Stimulated activated naive B cell treated with anti-CD40 and anti-IgM and Interleukin-4, amounts not matched to agents 10 μg/mL and 1 μg/mL and 100 μg/mL, for 72 hours (primary cell): ENCODE data around the gene STRA6.

ENCODE experiments used
- ATAC-seq, 2 donors: fragments of 150-1000 bp; cut with Tn5 transposase; replicated peaks; 2 replicates each; pipeline ENCODE4 v1.10.0; 2021; ENCODE audit warnings: moderate library complexity in 1 of 2
- DNase-seq: peaks from one replicate; pipeline ENCODE4 v3.0.0; 2021
- H3K27ac Mint-ChIP-seq: one replicate; pipeline ENCODE4 v1.8.0; 2022; ENCODE audit warnings: mild to moderate bottlenecking, mixed read lengths
- H3K27me3 Mint-ChIP-seq, 2 donors: one replicate each; pipeline ENCODE4 v1.8.0; 2022; ENCODE audit warnings: mixed read lengths in 2 of 2
- H3K36me3 Mint-ChIP-seq, 2 donors: one replicate each; pipeline ENCODE4 v1.8.0; 2022; ENCODE audit warnings: mixed read lengths in 2 of 2, mild to moderate bottlenecking in 1 of 2
- H3K4me1 Mint-ChIP-seq, 2 donors: one replicate each; pipeline ENCODE4 v1.8.0; 2022; ENCODE audit warnings: mixed read lengths in 2 of 2, mild to moderate bottlenecking in 1 of 2
- H3K4me3 Mint-ChIP-seq, 2 donors: one replicate each; pipeline ENCODE4 v1.8.0; 2022; ENCODE audit warnings: mild to moderate bottlenecking in 2 of 2, mixed read lengths in 2 of 2, moderate library complexity in 1 of 2
- H3K9me3 Mint-ChIP-seq, 2 donors: one replicate each; pipeline ENCODE4 v1.8.0; 2022; ENCODE audit warnings: mixed read lengths in 2 of 2, mild to moderate bottlenecking in 1 of 2

Gene STRA6

GRCh38 chr15:74158855-74159650, 43.5 kb downstream of the STRA6 start:
- no peak for DNase-seq

GRCh38 chr15:74157868-74158827, 44.4 kb downstream of the STRA6 start:
- Mint-ChIP-seq H3K27me3 (peaks cover 41 to 44% of the 10 kb centered on the region in 2 donors), H3K9me3 (no peaks in the 10 kb centered on the region), H3K27ac (peak overlapping the region; percentile 7), H3K4me1 (peaks cover 5 to 6% of the 10 kb centered on the region in 2 donors), H3K36me3 (no peaks in the 10 kb centered on the region), H3K4me3 (no peak overlapping the region)
- DNase-seq = no peak
- no peak for ATAC-seq

More at GRCh38 chr15:74158855-74159650, 43.5 kb downstream of the STRA6 start:
- peak in 1 of 2 donors; percentile 54 for ATAC-seq
- peaks cover 42 to 45% of the 10 kb centered on the region in 2 donors for H3K27me3 Mint-ChIP-seq
- no peak overlapping the region for H3K27ac Mint-ChIP-seq
- no peak overlapping the region for H3K4me3 Mint-ChIP-seq
- peaks cover 5 to 6% of the 10 kb centered on the region in 2 donors for H3K4me1 Mint-ChIP-seq
- H3K36me3 Mint-ChIP-seq = no peaks in the 10 kb centered on the region
- H3K9me3 Mint-ChIP-seq = no peaks in the 10 kb centered on the region

DNA sequence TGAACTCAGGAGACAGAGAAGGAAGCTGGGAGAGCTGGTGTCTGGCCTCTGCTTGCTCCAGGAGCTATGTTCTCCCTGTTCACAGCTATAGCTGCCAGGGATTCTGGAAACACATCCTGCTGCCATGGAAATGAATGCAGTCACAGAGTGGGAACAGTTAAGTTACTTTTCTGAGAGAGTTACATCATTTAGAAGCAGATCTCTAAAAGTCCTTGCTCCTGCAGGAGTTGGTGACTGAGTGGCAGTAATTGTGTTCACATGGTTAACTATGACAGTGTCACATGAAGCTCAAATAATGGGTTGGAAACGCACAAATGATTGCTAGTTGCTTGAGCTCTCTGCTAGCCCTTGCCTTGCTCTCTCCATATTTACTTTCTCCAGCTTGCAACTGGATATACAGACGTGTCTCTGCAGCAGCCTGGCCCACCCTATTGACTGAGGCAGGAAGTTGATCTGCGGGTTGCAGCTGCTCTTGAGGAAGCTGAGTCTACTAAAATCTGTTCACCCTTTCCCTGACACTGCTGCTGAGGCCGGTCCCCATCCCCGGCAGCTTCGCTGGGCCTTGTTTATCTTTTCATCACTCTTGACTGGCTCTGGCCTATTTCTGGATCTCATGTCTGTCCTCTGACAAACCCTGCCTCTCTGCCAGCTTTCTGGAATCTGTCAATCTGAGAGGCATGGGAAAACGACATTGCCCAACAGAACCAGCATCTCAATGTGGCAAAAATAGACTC, 45.7 kb downstream of the STRA6 start:
- Mint-ChIP-seq H3K4me3 (no peak overlapping the region), H3K36me3 (no peaks in the 10 kb centered on the region), H3K9me3 (no peaks in the 10 kb centered on the region), H3K27me3 (peaks cover 39 to 43% of the 10 kb centered on the region in 2 donors), H3K4me1 (peaks cover 5 to 6% of the 10 kb centered on the region in 2 donors), H3K27ac (no peak overlapping the region)
- no peak for DNase-seq
- no peak for ATAC-seq

GRCh38 chr15:74155766-74156417, 46.7 kb downstream of the STRA6 start:
- H3K36me3 Mint-ChIP-seq = no peaks in the 10 kb centered on the region
- H3K4me3 Mint-ChIP-seq = no peak overlapping the region
- DNase-seq (no peak), ATAC-seq (no peak)
- H3K4me1 Mint-ChIP-seq = peaks cover 5 to 6% of the 10 kb centered on the region in 2 donors
- H3K27ac Mint-ChIP-seq = no peak overlapping the region
- peaks cover 42 to 44% of the 10 kb centered on the region in 2 donors for H3K27me3 Mint-ChIP-seq
- H3K9me3 Mint-ChIP-seq = no peaks in the 10 kb centered on the region

GRCh38 chr15:74147051-74147450, 55.5 kb downstream of the STRA6 start:
- peaks cover 48 to 68% of the 10 kb centered on the region in 2 donors for H3K27me3 Mint-ChIP-seq
- no peak overlapping the region for H3K27ac Mint-ChIP-seq
- DNase-seq = no peak
- peaks cover 0 to 2% of the 10 kb centered on the region in 2 donors for H3K9me3 Mint-ChIP-seq
- ATAC-seq = no peak
- no peaks in the 10 kb centered on the region for H3K36me3 Mint-ChIP-seq
- H3K4me1 Mint-ChIP-seq = no peaks in the 10 kb centered on the region
- no peak overlapping the region for H3K4me3 Mint-ChIP-seq

DNA sequence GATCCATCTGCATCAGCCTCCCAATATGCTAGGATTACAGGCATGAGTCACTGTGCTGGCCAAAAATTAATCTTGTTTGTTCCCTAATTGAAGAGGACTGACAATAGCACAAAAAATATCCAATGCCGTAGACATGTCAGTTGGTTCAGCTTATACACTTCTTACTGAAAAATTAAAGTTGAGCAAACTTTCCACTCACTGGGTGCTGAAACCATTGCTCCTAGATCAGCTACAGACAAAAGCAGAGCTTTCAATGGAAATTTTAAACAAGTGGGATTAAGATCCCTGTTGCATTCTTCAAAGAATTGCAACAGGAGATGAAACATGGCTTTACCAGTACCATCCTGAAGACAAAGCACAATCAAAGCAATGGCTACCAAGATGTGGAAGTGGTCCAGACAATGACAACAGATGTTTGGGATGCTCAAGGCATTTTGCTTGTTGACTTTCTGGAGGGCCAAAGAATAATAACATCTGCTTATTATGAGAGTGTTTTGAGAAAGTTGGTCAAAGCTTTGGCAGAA, 56.2 kb downstream of the STRA6 start:
- H3K4me3 Mint-ChIP-seq = no peak overlapping the region
- H3K9me3 Mint-ChIP-seq = peaks cover 0 to 2% of the 10 kb centered on the region in 2 donors
- peaks cover 44 to 67% of the 10 kb centered on the region in 2 donors for H3K27me3 Mint-ChIP-seq
- H3K36me3 Mint-ChIP-seq = no peaks in the 10 kb centered on the region
- ATAC-seq = no peak
- no peaks in the 10 kb centered on the region for H3K4me1 Mint-ChIP-seq
- no peak for DNase-seq
- no peak overlapping the region for H3K27ac Mint-ChIP-seq

GRCh38 chr15:74144153-74144775, 58.3 kb downstream of the STRA6 start:
- Mint-ChIP-seq H3K4me3 (no peak overlapping the region), H3K27me3 (peaks cover 37 to 67% of the 10 kb centered on the region in 2 donors), H3K9me3 (peaks cover 0 to 2% of the 10 kb centered on the region in 2 donors), H3K27ac (no peak overlapping the region), H3K36me3 (no peaks in the 10 kb centered on the region), H3K4me1 (no peaks in the 10 kb centered on the region)
- DNase-seq (no peak), ATAC-seq (no peak)

- no peaks in the 10 kb centered on the region for H3K9me3 Mint-ChIP-seq
- ATAC-seq (no peak), DNase-seq (no peak)
- H3K4me3 Mint-ChIP-seq = no peak overlapping the region
- no peaks in the 10 kb centered on the region for H3K36me3 Mint-ChIP-seq
- no peak overlapping the region for H3K27ac Mint-ChIP-seq
- peaks cover 9 to 10% of the 10 kb centered on the region in 2 donors for H3K4me1 Mint-ChIP-seq
- H3K27me3 Mint-ChIP-seq = peaks cover 51 to 72% of the 10 kb centered on the region in 2 donors
Measured at GRCh38 chr15:74141591-74141990, 61.0 kb downstream of the STRA6 start.

DNA sequence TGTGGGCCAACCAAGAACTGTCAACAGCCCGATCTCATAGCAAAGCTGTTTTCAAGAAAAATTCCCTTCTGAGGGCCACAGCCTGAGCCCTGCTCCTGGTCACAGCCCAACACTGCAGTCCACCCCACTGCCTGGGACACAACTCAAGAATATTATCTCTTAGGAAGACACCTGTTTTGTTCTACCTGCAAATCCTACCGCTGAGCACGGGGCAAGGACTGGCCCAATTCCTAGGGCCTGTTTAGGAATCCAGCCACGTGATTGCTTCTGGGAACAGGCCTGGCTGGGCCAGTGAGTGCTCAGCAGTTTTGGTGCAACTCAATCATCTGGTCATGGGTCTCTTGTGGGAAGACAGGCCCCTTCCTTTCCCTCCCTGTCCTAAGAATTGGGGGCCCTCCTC, 63.9 kb downstream of the STRA6 start:
- Mint-ChIP-seq H3K4me1 (peaks cover 23 to 34% of the 10 kb centered on the region in 2 donors), H3K9me3 (no peaks in the 10 kb centered on the region), H3K4me3 (no peak overlapping the region), H3K27me3 (peaks cover 51 to 73% of the 10 kb centered on the region in 2 donors), H3K27ac (no peak overlapping the region), H3K36me3 (peaks cover 0 to 5% of the 10 kb centered on the region in 2 donors)
- DNase-seq = no peak
- no peak for ATAC-seq

- ATAC-seq (no peak), DNase-seq (no peak)
- Mint-ChIP-seq H3K4me3 (peak overlapping the region in 1 of 2 donors; percentile 20), H3K9me3 (no peaks in the 10 kb centered on the region), H3K27ac (no peak overlapping the region), H3K36me3 (peaks cover 3 to 5% of the 10 kb centered on the region in 2 donors), H3K27me3 (peaks cover 59 to 78% of the 10 kb centered on the region in 2 donors), H3K4me1 (peaks cover 26 to 43% of the 10 kb centered on the region in 2 donors)
Measured at GRCh38 chr15:74137537-74137894, 65.1 kb downstream of the STRA6 start.

GRCh38 chr15:74136814-74137536, 65.6 kb downstream of the STRA6 start:
- Mint-ChIP-seq H3K4me3 (peak overlapping the region; percentile 76 to 81), H3K9me3 (peaks cover 0 to 3% of the 10 kb centered on the region in 2 donors), H3K36me3 (peaks cover 6 to 7% of the 10 kb centered on the region in 2 donors), H3K27me3 (peaks cover 64 to 80% of the 10 kb centered on the region in 2 donors), H3K27ac (peak overlapping the region; percentile 84), H3K4me1 (peaks cover 30 to 48% of the 10 kb centered on the region in 2 donors)
- ATAC-seq = peak in 1 of 2 donors; percentile 15
- no peak for DNase-seq

DNA sequence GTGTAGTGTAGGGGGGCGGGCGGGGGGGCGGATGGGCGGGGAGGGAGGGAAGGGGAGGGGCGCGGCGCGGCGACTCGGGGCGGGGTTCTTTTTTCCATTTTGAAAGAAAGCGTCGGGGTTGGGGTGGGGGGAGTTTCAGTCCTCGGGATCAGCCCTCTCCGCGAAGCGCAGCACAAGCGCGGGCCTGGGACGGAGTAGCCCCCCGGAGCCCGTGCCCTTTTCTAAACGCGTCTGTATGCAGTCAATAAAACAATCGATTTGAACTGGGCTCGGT, 66.1 kb downstream of the STRA6 start:
- H3K27ac Mint-ChIP-seq = peak overlapping the region; percentile 84
- H3K9me3 Mint-ChIP-seq = peaks cover 0 to 5% of the 10 kb centered on the region in 2 donors
- H3K4me3 Mint-ChIP-seq = peak overlapping the region; percentile 76 to 81
- DNase-seq (no peak), ATAC-seq (no peak)
- peaks cover 33 to 52% of the 10 kb centered on the region in 2 donors for H3K4me1 Mint-ChIP-seq
- peaks cover 10% of the 10 kb centered on the region in 2 donors for H3K36me3 Mint-ChIP-seq
- peaks cover 69 to 85% of the 10 kb centered on the region in 2 donors for H3K27me3 Mint-ChIP-seq
